MM.1S (cell line): ENCODE data around the gene CADM2.

Source experiments
- CTCF ChIP-seq: fragments of 300-600 bp; sonication (generic); IDR thresholded peaks from 2 replicates; pipeline ENCODE4 v1.5.1; 2016; ENCODE audit warnings: antibody characterized with exemption, low read length, mixed read lengths
- EZH2 ChIP-seq: fragments of 300-600 bp; sonication (generic); optimal IDR thresholded peaks from 2 replicates; pipeline ENCODE3; 2017; ENCODE audit warnings: low read depth, mild to moderate bottlenecking, antibody characterized with exemption, low read length, mixed read lengths
- EZH2phosphoT487 ChIP-seq: fragments of 300-600 bp; sonication (generic); IDR thresholded peaks from 2 replicates; pipeline ENCODE4 v1.6.1; 2018; ENCODE audit warnings: antibody characterized with exemption, low read length

GRCh38 chr3:85433319-85433718, 474.5 kb downstream of the CADM2 start:
- TF ChIP-seq CTCF: no peak
- no peak for TF ChIP-seq EZH2
- TF ChIP-seq EZH2phosphoT487: no peak
